Central memory CD8-positive, alpha-beta T cell (primary cell): ENCODE measurements around the gene RXFP3.
A peak's percentile ranks its signal among the peaks of the same experiment; 100 is the strongest.
"Not testable (repeated sequence)": the region's sequence is repeated elsewhere in the genome, so short reads cannot be mapped to it uniquely, and the experiment has no call there.

Source experiments
- ATAC-seq: fragments of 150-1000 bp; cut with Tn5 transposase; replicated peaks from 2 replicates; pipeline ENCODE4 v1.10.0; 2022; ENCODE audit warnings: mild to moderate bottlenecking, moderate FRiP score, moderate number of reproducible peaks; ENCODE audit not compliant: poor library complexity, severe bottlenecking; ENCODE audit errors: extremely low read depth
- DNase-seq, 2 donors: peaks; one replicate each; pipeline ENCODE4 v3.0.0; 2021; ENCODE audit warnings: low spot score in 2 of 2
- H3K27ac Mint-ChIP-seq: one replicate; pipeline ENCODE4 v1.8.0; 2022; ENCODE audit warnings: low read depth, mild to moderate bottlenecking, moderate library complexity, mixed read lengths
- H3K27me3 Mint-ChIP-seq: one replicate; pipeline ENCODE4 v1.8.0; 2022; ENCODE audit warnings: mixed read lengths
- H3K36me3 Mint-ChIP-seq: one replicate; pipeline ENCODE4 v1.8.0; 2022; ENCODE audit warnings: mild to moderate bottlenecking, moderate library complexity, mixed read lengths; ENCODE audit not compliant: insufficient read depth
- H3K4me1 Mint-ChIP-seq: one replicate; pipeline ENCODE4 v1.8.0; 2022; ENCODE audit warnings: mixed read lengths
- H3K4me3 Mint-ChIP-seq: one replicate; pipeline ENCODE4 v1.8.0; 2022; ENCODE audit warnings: mild to moderate bottlenecking, moderate library complexity, mixed read lengths
- H3K9me3 Mint-ChIP-seq: one replicate; pipeline ENCODE4 v1.8.0; 2022; ENCODE audit warnings: mixed read lengths

Gene RXFP3

DNA sequence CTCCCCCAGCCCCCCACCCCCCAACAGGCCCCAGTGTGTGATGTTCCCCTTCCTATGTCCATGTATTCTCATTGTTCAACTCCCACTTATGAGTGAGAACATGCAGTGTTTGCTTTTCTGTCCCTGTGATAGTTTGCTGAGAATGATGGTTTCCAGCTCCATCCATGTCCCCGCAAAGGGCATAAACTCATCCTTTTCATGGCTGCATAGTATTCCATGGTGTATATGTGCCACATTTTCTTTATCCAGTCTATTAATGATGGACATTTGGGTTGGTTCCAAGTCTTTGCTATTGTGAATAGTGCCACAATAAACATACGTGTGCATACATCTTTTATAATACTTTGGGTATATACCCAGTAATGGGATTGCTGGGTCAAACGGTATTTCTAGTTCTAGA, 21.3 kb upstream of the RXFP3 start:
- H3K4me3 Mint-ChIP-seq, DNase-seq, H3K27ac Mint-ChIP-seq, H3K4me1 Mint-ChIP-seq, H3K36me3 Mint-ChIP-seq, ATAC-seq: not testable (repeated sequence)
- peaks cover 29% of the 10 kb centered on the region for H3K9me3 Mint-ChIP-seq
- H3K27me3 Mint-ChIP-seq, result peaks cover 46% of the 10 kb centered on the region

DNA sequence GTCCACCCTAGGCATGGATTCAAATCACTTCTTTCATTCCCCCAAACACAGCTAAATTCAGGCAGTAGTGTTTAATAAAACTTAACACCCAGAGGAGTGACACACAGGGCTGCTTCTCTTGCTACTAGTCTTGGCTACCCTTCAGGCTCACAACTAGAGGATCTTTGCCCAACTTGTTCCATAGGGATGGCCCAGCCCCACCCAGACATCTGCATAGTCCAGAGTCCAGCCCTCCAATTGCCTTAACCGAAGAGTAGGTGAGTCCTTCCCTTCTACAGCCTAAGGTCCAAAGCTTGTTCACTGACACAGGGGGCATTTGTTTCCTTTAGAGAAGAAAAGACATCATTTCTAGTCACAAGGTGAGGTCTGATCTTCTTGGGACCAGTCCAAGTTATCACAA, 15.2 kb upstream of the RXFP3 start:
- Mint-ChIP-seq H3K27me3 (peaks cover 85% of the 10 kb centered on the region), H3K4me1 (no peaks in the 10 kb centered on the region), H3K27ac (no peak overlapping the region), H3K9me3 (peaks cover 19% of the 10 kb centered on the region), H3K4me3 (no peak overlapping the region), H3K36me3 (peaks cover 2% of the 10 kb centered on the region)
- no peak for ATAC-seq
- no peak for DNase-seq

GRCh38 chr5:33925278-33925677, 10.9 kb upstream of the RXFP3 start:
- Mint-ChIP-seq H3K4me1 (no peaks in the 10 kb centered on the region), H3K27me3 (peaks cover 52% of the 10 kb centered on the region), H3K4me3 (no peak overlapping the region), H3K36me3 (peaks cover 2% of the 10 kb centered on the region), H3K27ac (no peak overlapping the region), H3K9me3 (no peaks in the 10 kb centered on the region)
- DNase-seq (no peak), ATAC-seq (no peak)

GRCh38 chr5:33927685-33928084, 8.5 kb upstream of the RXFP3 start:
- H3K27me3 Mint-ChIP-seq, result peaks cover 45% of the 10 kb centered on the region
- ATAC-seq (no peak), DNase-seq (no peak)
- no peaks in the 10 kb centered on the region for H3K36me3 Mint-ChIP-seq
- H3K4me3 Mint-ChIP-seq, result no peak overlapping the region
- no peak overlapping the region for H3K27ac Mint-ChIP-seq
- no peaks in the 10 kb centered on the region for H3K4me1 Mint-ChIP-seq
- H3K9me3 Mint-ChIP-seq, result no peaks in the 10 kb centered on the region

DNA sequence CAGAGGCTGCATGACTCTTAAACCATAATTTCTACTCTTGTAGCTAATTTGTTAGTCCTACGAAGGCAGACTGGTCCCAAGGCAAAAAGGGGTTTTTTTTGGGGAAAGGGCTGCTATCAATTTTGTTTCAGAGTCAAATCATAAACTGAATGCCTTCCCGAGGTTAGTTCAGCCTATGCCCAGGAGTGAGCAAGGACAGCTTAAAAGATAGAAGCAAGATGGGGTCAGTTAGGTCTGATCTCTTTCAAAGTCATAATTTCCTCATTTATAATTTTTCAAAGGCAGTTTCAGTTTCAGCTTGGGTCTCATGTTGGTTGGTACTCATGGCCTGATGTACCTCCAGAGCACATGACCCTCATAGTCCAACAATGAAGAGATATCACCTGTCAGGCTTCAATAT, 7.9 kb upstream of the RXFP3 start:
- Mint-ChIP-seq H3K4me1 (no peaks in the 10 kb centered on the region), H3K4me3 (no peak overlapping the region), H3K36me3 (no peaks in the 10 kb centered on the region), H3K9me3 (no peaks in the 10 kb centered on the region), H3K27me3 (peaks cover 40% of the 10 kb centered on the region), H3K27ac (no peak overlapping the region)
- ATAC-seq, result no peak
- DNase-seq, result no peak

GRCh38 chr5:33929925-33930690, 6.1 kb upstream of the RXFP3 start:
- ATAC-seq (no peak), DNase-seq (no peak)
- H3K27ac Mint-ChIP-seq, result no peak overlapping the region
- no peaks in the 10 kb centered on the region for H3K4me1 Mint-ChIP-seq
- H3K4me3 Mint-ChIP-seq, result no peak overlapping the region
- H3K9me3 Mint-ChIP-seq, result no peaks in the 10 kb centered on the region
- H3K36me3 Mint-ChIP-seq, result no peaks in the 10 kb centered on the region
- peaks cover 28% of the 10 kb centered on the region for H3K27me3 Mint-ChIP-seq

- no peak for DNase-seq
- Mint-ChIP-seq H3K4me1 (no peaks in the 10 kb centered on the region), H3K36me3 (no peaks in the 10 kb centered on the region), H3K9me3 (no peaks in the 10 kb centered on the region), H3K27ac (no peak overlapping the region), H3K4me3 (no peak overlapping the region), H3K27me3 (peaks cover 29% of the 10 kb centered on the region)
- no peak for ATAC-seq
Observed at GRCh38 chr5:33931136-33931535, 5.0 kb upstream of the RXFP3 start.

DNA sequence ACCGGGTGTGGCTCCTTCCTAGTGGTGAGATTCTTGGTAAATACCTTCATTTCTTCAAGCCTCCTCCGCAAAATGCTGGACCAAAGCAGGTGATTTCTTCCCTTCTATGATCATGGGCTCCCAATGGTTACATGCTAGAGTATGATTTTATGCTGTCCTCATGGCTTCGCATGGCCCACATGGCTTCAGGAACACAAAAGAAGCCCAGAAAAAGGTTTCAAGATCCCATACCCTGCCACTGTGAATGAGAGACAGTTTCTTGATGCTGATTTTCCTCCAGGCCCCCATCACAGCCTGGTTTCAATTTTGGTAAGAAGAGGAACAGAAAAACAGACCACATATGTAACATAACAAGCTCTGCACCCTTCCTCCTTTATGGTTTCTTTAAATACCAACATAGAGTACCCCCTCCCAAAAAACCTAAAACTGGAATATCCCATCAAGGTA, 2.4 kb upstream of the RXFP3 start:
- no peak overlapping the region for H3K27ac Mint-ChIP-seq
- H3K27me3 Mint-ChIP-seq, result peaks cover 39% of the 10 kb centered on the region
- DNase-seq, result no peak
- no peaks in the 10 kb centered on the region for H3K36me3 Mint-ChIP-seq
- H3K9me3 Mint-ChIP-seq, result no peaks in the 10 kb centered on the region
- no peak overlapping the region for H3K4me3 Mint-ChIP-seq
- no peak for ATAC-seq
- no peaks in the 10 kb centered on the region for H3K4me1 Mint-ChIP-seq

- ATAC-seq (no peak), DNase-seq (no peak)
- Mint-ChIP-seq H3K27me3 (peaks cover 43% of the 10 kb centered on the region), H3K4me1 (no peaks in the 10 kb centered on the region), H3K9me3 (no peaks in the 10 kb centered on the region), H3K4me3 (no peak overlapping the region), H3K36me3 (no peaks in the 10 kb centered on the region), H3K27ac (no peak overlapping the region)
Observed at GRCh38 chr5:33934176-33934575, 2.0 kb upstream of the RXFP3 start.

- Mint-ChIP-seq H3K27ac (no peak overlapping the region), H3K36me3 (no peaks in the 10 kb centered on the region), H3K9me3 (no peaks in the 10 kb centered on the region), H3K27me3 (peaks cover 61% of the 10 kb centered on the region), H3K4me1 (no peaks in the 10 kb centered on the region), H3K4me3 (no peak overlapping the region)
- DNase-seq, result no peak
- peak; percentile 47 for ATAC-seq
Observed at GRCh38 chr5:33936004-33936380, 194 bp upstream of the RXFP3 start.

DNA sequence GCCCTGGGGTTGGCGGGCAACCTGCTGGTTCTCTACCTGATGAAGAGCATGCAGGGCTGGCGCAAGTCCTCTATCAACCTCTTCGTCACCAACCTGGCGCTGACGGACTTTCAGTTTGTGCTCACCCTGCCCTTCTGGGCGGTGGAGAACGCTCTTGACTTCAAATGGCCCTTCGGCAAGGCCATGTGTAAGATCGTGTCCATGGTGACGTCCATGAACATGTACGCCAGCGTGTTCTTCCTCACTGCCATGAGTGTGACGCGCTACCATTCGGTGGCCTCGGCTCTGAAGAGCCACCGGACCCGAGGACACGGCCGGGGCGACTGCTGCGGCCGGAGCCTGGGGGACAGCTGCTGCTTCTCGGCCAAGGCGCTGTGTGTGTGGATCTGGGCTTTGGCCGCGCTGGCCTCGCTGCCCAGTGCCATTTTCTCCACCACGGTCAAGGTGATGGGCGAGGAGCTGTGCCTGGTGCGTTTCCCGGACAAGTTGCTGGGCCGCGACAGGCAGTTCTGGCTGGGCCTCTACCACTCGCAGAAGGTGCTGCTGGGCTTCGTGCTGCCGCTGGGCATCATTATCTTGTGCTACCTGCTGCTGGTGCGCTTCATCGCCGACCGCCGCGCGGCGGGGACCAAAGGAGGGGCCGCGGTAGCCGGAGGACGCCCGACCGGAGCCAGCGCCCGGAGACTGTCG, 976 bp downstream of the RXFP3 start:
- Mint-ChIP-seq H3K27me3 (peaks cover 62% of the 10 kb centered on the region), H3K4me1 (no peaks in the 10 kb centered on the region), H3K9me3 (no peaks in the 10 kb centered on the region), H3K27ac (no peak overlapping the region), H3K36me3 (no peaks in the 10 kb centered on the region), H3K4me3 (no peak overlapping the region)
- no peak for DNase-seq
- no peak for ATAC-seq

DNA sequence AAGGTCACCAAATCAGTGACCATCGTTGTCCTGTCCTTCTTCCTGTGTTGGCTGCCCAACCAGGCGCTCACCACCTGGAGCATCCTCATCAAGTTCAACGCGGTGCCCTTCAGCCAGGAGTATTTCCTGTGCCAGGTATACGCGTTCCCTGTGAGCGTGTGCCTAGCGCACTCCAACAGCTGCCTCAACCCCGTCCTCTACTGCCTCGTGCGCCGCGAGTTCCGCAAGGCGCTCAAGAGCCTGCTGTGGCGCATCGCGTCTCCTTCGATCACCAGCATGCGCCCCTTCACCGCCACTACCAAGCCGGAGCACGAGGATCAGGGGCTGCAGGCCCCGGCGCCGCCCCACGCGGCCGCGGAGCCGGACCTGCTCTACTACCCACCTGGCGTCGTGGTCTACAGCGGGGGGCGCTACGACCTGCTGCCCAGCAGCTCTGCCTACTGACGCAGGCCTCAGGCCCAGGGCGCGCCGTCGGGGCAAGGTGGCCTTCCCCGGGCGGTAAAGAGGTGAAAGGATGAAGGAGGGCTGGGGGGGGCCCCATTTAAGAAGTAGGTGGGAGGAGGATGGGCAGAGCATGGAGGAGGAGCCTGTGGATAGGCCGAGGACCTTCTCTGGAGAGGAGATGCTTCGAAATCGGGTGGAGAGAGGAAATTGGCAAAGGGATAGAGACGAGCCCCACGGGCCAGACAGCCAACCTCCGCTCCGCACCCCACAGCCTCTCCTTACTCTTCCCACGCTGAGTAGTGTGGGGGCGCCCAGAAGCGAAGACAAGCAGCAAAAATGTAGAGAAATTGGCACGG, 1.7 kb downstream of the RXFP3 start:
- DNase-seq (no peak), ATAC-seq (no peak)
- no peaks in the 10 kb centered on the region for H3K36me3 Mint-ChIP-seq
- peaks cover 64% of the 10 kb centered on the region for H3K27me3 Mint-ChIP-seq
- no peaks in the 10 kb centered on the region for H3K9me3 Mint-ChIP-seq
- H3K4me1 Mint-ChIP-seq, result no peaks in the 10 kb centered on the region
- H3K4me3 Mint-ChIP-seq, result no peak overlapping the region
- no peak overlapping the region for H3K27ac Mint-ChIP-seq

GRCh38 chr5:33938507-33938796, 2.3 kb downstream of the RXFP3 start:
- Mint-ChIP-seq H3K36me3 (no peaks in the 10 kb centered on the region), H3K4me1 (no peaks in the 10 kb centered on the region), H3K27me3 (peaks cover 69% of the 10 kb centered on the region), H3K27ac (no peak overlapping the region), H3K4me3 (no peak overlapping the region), H3K9me3 (no peaks in the 10 kb centered on the region)
- no peak for ATAC-seq
- DNase-seq, result no peak
